GM12874 (cell line): ENCODE data around the gene FGFR2.

Experiments used
- TF ChIP-seq, protein P1 (sequence below): IDR thresholded peaks from 2 replicates; pipeline ENCODE4 v1.5.1; 2011; ENCODE audit warnings: low read depth, mild to moderate bottlenecking, control low read depth, low read length, moderate library complexity; ENCODE audit not compliant: insufficient read depth

The FGFR2 gene

DNA sequence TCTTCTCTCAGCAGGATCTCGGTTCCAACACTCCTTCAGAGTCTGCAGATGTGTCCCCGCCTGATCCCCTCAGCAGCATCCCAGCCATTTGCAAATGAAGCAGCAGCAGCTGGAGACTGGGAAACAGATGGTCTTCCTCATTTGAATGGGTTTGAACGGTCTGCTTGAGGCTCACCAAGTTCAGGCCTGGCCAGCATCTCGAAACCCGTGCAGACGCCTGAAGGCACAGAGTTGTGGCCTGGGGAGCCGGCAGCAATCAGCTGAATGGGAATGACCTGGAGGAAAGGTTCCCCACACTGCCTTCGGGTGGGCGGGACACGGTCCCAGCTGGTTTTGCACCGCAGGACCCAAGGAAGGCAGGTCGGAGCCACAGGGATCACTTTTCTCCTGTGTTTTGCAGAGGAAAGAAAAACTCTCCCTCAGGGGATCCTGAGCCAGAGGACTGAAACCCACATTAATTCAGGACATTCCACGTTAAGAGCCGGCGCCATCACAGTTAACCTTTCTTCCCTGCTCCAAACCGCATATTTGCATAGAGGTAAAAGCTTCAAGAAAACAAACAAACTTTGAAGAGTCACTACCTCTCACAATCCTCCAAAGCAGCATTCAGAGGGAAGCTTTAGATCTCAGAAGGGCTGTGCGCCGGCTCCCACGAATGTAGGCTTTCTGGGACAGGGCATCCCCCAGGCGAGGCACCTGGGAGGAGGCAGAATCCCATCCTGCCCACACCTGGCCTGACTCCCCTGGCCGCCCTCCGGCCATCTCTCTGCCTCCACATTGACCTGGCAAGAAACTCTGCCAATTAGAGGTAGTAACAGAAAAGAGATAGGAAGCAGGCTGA lies 17.7 kb downstream of the FGFR2 start:
- TF ChIP-seq, protein P1, sequence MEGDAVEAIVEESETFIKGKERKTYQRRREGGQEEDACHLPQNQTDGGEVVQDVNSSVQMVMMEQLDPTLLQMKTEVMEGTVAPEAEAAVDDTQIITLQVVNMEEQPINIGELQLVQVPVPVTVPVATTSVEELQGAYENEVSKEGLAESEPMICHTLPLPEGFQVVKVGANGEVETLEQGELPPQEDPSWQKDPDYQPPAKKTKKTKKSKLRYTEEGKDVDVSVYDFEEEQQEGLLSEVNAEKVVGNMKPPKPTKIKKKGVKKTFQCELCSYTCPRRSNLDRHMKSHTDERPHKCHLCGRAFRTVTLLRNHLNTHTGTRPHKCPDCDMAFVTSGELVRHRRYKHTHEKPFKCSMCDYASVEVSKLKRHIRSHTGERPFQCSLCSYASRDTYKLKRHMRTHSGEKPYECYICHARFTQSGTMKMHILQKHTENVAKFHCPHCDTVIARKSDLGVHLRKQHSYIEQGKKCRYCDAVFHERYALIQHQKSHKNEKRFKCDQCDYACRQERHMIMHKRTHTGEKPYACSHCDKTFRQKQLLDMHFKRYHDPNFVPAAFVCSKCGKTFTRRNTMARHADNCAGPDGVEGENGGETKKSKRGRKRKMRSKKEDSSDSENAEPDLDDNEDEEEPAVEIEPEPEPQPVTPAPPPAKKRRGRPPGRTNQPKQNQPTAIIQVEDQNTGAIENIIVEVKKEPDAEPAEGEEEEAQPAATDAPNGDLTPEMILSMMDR = no peak

DNA sequence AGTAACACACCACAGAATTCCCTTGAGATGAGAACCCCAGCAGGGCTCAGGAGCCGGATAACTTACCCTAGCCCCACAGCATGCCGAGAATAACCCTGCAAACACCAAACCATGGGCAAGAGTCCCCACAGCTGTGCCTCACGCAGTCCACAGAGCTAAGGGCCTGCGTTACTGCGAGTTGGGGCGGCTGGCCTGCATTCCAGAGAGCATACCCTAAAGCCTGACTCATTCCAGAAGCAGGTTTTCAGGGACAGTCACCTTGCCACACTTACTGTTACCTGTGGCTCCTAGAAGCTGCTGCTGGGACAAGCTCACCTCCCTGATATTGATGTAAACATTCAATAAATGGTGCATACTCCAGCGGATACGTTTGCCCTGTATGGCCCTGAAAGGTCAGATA lies 18.6 kb downstream of the FGFR2 start:
- TF ChIP-seq, protein P1 = no peak

DNA sequence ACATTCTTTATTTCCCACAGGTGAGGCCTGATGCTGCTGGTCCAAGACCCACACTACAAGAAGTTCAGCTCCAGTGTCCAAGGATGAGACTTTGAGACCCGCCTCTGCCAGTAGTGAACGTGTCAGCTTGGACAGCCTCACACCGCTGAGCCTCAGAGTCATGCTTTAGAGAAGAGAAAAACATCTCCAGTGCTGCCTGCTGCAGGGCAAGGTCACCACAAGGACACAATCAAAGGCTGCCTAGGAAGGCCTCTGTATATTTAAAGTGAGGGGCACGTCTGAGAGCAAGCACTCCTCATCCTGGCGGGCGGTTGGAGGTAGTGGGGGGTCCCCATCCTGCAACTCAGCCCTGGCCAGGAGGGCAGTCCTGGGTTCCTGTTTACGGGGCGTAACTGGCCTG lies 19.3 kb downstream of the FGFR2 start:
- TF ChIP-seq, protein P1 = no peak

DNA sequence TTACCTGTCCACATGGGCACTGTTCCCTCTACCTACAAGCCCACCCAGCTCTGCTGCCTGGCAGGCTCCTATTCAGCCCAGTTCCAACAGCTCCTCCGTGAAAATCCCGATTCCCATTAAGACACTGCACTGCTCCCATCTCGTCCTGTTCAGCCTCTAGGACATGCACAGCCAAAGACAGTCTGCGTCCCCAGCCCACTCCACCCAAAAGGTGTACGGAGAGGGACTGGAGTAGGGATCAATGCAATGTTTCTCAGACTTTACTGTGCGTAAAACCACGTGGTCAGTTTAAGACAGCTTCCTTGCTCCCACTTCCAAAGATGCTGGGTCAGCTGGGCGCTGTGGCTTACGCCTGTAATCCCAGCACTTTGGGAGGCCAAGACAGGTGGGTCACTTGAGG lies 19.9 kb downstream of the FGFR2 start:
- TF ChIP-seq, protein P1 = no peak

DNA sequence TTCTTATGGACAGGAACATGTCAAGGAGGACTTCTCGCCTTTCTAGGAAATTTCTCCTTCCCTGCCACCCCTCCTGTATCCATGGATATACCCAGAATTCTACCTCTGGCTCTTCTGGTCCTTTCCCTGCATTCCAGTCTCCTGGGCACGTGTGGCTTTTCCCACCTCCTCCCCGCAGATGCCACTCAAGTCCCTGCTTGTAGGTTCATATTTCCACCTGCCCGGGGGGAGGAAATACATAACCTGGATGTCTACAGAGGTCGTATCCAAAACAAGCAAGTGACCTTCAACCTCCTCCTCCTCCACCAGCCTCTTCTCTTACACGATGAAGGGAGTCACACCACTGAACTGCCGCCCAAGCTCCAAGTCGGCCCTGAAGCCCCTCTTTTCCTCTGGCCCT lies 20.7 kb downstream of the FGFR2 start:
- TF ChIP-seq, protein P1 = no peak

DNA sequence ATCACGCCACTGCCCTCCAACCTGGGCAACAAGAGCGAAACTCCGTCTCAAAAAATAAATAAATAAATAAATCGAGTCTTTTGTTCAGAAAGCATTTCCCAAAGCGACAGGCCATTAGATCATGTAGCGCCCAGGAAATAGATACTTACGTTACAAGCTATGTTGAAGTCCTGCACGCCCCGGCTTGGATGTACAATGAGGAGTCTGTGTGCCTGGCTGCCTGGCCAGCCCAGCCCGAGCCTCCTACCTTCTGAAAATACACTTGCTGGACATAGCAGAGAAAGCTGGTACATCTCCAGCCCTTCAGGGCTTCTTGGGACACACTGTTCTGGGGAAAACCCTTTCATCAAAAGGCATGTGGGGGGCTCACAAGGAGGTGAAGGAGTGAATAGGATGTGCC lies 22.1 kb downstream of the FGFR2 start:
- TF ChIP-seq, protein P1 = no peak

DNA sequence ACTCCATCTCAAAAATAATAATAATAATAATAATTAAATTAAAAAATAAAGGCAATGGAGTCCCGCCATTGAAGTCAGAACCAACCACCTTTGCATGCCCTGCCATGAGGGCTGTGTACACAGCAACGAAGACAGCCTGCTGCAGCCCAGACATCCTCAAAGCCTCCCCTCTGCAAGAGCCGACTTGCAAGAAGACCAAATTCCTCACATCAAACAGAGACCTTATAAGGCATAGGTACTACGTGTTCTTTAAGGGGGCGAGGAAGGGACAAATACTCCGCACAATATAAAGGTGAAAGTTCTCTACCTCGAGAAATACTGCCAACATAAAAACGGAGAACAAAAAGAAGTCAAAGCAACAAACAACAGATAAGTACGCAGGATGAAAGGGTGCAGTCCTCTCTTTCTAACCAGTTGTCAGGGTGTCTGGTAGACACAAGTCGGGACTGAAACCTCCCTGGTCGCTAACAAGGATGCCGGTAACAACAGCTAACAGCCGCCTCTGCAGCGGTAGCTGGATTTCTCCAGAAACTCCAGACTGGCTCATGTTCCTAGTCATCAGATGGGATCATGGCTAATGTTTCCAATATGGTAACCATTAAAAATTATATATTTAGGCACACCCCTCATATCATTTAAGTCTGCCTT lies 23.6 kb downstream of the FGFR2 start:
- TF ChIP-seq, protein P1 = no peak
